ENCODE measurements around the gene OPTN.

OPTN gene

GRCh38 chr10:13161857-13162271 lies 61.9 kb downstream of the OPTN start:
- peaks cover 0 to 4% of the 10 kb centered on the region in 2 donors for H3K4me1 ChIP-seq (ENCODE audit: control insufficient read depth in 1 of 2, insufficient read depth in 2 of 2, low read length in 2 of 2)
- peak overlapping the region; percentile 58 to 65 for H3K4me3 ChIP-seq (ENCODE audit: low read depth in 1 of 2, low read length in 2 of 2)
- H3K36me3 ChIP-seq (ENCODE audit: control insufficient read depth in 1 of 2, insufficient read depth in 2 of 2, low read length in 2 of 2): no peaks in the 10 kb centered on the region
- H3K27me3 ChIP-seq (ENCODE audit: low read depth, low read length): no peaks in the 10 kb centered on the region
- H3K9me3 ChIP-seq (ENCODE audit: control insufficient read depth in 1 of 2, low read length in 2 of 2): no peaks in the 10 kb centered on the region
- H3K27ac ChIP-seq (ENCODE audit: low read length): no peak overlapping the region

DNA sequence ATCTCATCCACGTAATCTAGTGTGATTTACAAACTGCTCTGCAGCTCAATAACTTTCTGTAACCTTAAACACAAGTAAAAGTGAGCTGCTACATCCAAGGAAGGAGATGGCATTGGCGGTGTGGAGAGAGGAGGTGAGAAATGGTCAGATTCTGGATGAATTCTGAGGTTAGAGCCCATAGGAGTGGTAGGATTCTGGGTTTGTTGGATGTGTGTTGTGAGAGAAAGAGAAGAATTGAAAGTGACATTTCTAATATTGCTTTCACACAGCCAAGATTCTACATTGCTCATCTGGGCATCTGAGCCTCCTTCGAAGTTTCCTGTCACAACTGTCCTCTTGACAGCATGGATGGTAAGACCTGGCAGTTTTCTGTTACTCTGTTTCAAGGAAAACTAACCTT lies 63.9 kb downstream of the OPTN start:
- Histone ChIP-seq H3K27ac (ENCODE audit: low read length) (no peak overlapping the region), H3K4me1 (ENCODE audit: control insufficient read depth in 1 of 2, insufficient read depth in 2 of 2, low read length in 2 of 2) (peaks cover 0 to 4% of the 10 kb centered on the region in 2 donors), H3K27me3 (ENCODE audit: low read depth, low read length) (no peaks in the 10 kb centered on the region), H3K9me3 (ENCODE audit: control insufficient read depth in 1 of 2, low read length in 2 of 2) (no peaks in the 10 kb centered on the region), H3K4me3 (ENCODE audit: low read depth in 1 of 2, low read length in 2 of 2) (no peak overlapping the region), H3K36me3 (ENCODE audit: control insufficient read depth in 1 of 2, insufficient read depth in 2 of 2, low read length in 2 of 2) (no peaks in the 10 kb centered on the region)

DNA sequence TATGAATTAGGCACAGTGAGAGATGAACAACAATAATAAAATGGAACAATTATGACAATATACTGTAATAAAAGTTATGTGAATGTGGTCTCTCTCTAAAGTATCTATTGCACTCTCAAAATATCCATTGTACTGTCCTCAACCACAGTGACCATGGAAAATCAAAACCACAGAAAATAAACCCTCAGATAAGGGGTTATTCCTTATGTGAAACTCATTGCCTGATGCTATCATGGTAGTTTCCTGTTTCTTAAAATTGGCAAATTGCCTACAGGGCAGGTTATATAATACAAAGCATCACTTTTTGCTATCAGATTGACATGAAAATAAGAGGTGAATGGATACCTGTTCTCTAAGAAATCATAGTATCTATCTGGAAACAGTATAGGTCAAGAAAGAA lies 65.2 kb downstream of the OPTN start:
- Histone ChIP-seq H3K27ac (ENCODE audit: low read length) (no peak overlapping the region), H3K4me1 (ENCODE audit: control insufficient read depth in 1 of 2, insufficient read depth in 2 of 2, low read length in 2 of 2) (peaks cover 0 to 4% of the 10 kb centered on the region in 2 donors), H3K36me3 (ENCODE audit: control insufficient read depth in 1 of 2, insufficient read depth in 2 of 2, low read length in 2 of 2) (no peaks in the 10 kb centered on the region), H3K27me3 (ENCODE audit: low read depth, low read length) (no peaks in the 10 kb centered on the region), H3K9me3 (ENCODE audit: control insufficient read depth in 1 of 2, low read length in 2 of 2) (no peaks in the 10 kb centered on the region), H3K4me3 (ENCODE audit: low read depth in 1 of 2, low read length in 2 of 2) (no peak overlapping the region)

GRCh38 chr10:13167568-13167967 lies 67.6 kb downstream of the OPTN start:
- no peaks in the 10 kb centered on the region for H3K27me3 ChIP-seq (ENCODE audit: low read depth, low read length)

DNA sequence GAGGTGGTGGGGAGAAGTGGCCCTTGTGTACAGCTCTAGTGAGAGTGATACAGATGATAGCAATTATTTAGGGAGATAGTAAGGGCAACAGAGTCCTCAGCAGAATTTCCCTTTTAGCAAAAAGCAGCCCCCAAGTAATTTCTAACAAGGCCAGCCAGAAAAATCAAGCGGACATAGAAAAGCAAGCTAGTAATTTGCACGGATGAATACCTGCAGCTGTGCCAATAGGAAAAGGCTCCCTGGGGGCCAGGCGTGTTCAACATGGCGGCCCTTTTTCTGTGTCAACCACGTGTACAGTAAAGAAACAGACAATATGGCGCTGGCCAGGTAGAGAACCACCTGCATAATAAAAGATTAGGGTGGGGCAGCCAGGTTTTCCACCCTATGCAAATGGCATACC lies 68.8 kb downstream of the OPTN start:
- Histone ChIP-seq H3K27ac (ENCODE audit: low read length) (no peak overlapping the region), H3K4me1 (ENCODE audit: control insufficient read depth in 1 of 2, insufficient read depth in 2 of 2, low read length in 2 of 2) (no peaks in the 10 kb centered on the region), H3K27me3 (ENCODE audit: low read depth, low read length) (no peaks in the 10 kb centered on the region), H3K36me3 (ENCODE audit: control insufficient read depth in 1 of 2, insufficient read depth in 2 of 2, low read length in 2 of 2) (no peaks in the 10 kb centered on the region), H3K4me3 (ENCODE audit: low read depth in 1 of 2, low read length in 2 of 2) (no peak overlapping the region), H3K9me3 (ENCODE audit: control insufficient read depth in 1 of 2, low read length in 2 of 2) (no peaks in the 10 kb centered on the region)

More at GRCh38 chr10:13167568-13167967, 67.6 kb downstream of the OPTN start:
- Histone ChIP-seq H3K27ac (ENCODE audit: low read length) (no peak overlapping the region), H3K36me3 (ENCODE audit: control insufficient read depth in 1 of 2, insufficient read depth in 2 of 2, low read length in 2 of 2) (no peaks in the 10 kb centered on the region), H3K9me3 (ENCODE audit: control insufficient read depth in 1 of 2, low read length in 2 of 2) (no peaks in the 10 kb centered on the region), H3K4me1 (ENCODE audit: control insufficient read depth in 1 of 2, insufficient read depth in 2 of 2, low read length in 2 of 2) (no peaks in the 10 kb centered on the region), H3K4me3 (ENCODE audit: low read depth in 1 of 2, low read length in 2 of 2) (no peak overlapping the region)

DNA sequence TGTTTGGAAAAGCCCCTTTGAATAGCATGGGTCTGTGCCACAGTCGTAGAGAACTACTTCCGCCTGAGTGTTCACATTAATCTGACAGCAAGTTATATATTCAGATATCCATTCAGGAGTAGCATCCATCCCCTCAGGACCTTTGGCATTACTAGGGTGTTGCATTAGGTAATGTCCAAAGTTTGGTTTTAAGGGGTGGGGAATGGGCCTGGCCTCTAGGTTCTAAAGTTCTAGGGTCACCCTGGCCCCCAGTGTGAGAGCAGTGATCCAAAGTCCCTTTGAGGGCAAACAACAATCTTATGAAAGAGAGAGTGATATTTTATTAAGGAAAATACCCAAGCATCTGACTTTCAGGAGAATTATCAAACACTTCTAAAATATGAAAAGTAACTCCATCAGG lies 73.7 kb downstream of the OPTN start:
- no peaks in the 10 kb centered on the region for H3K36me3 ChIP-seq (ENCODE audit: control insufficient read depth in 1 of 2, insufficient read depth in 2 of 2, low read length in 2 of 2)
- H3K9me3 ChIP-seq (ENCODE audit: control insufficient read depth in 1 of 2, low read length in 2 of 2): no peaks in the 10 kb centered on the region
- no peak overlapping the region for H3K27ac ChIP-seq (ENCODE audit: low read length)
- no peak overlapping the region for H3K4me3 ChIP-seq (ENCODE audit: low read depth in 1 of 2, low read length in 2 of 2)
- no peaks in the 10 kb centered on the region for H3K27me3 ChIP-seq (ENCODE audit: low read depth, low read length)
- no peaks in the 10 kb centered on the region for H3K4me1 ChIP-seq (ENCODE audit: control insufficient read depth in 1 of 2, insufficient read depth in 2 of 2, low read length in 2 of 2)

DNA sequence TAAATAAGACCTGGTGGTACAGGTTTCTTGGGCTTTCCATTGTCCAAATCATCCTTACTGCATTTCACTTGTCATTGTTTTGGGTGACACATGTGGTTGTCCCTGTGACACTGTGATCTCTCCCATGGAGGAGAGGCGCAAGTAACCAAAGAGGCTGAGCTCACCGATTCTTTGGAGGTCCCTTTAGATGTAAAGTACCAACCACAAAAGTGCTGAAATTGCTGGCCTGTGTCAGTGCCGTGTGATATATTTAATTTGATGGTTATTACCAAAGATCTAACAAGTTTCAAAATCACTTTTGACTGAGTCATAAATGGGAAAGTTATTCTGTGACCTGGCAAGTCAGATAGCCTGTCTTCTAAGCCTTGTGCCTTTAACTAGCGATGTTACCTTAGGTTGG lies 80.8 kb downstream of the OPTN start:
- Histone ChIP-seq H3K36me3 (ENCODE audit: control insufficient read depth in 1 of 2, insufficient read depth in 2 of 2, low read length in 2 of 2) (no peaks in the 10 kb centered on the region), H3K27ac (ENCODE audit: low read length) (no peak overlapping the region), H3K9me3 (ENCODE audit: control insufficient read depth in 1 of 2, low read length in 2 of 2) (no peaks in the 10 kb centered on the region), H3K4me3 (ENCODE audit: low read depth in 1 of 2, low read length in 2 of 2) (no peak overlapping the region), H3K27me3 (ENCODE audit: low read depth, low read length) (no peaks in the 10 kb centered on the region), H3K4me1 (ENCODE audit: control insufficient read depth in 1 of 2, insufficient read depth in 2 of 2, low read length in 2 of 2) (no peaks in the 10 kb centered on the region)

- H3K36me3 ChIP-seq (ENCODE audit: control insufficient read depth in 1 of 2, insufficient read depth in 2 of 2, low read length in 2 of 2): no peaks in the 10 kb centered on the region
- no peaks in the 10 kb centered on the region for H3K9me3 ChIP-seq (ENCODE audit: control insufficient read depth in 1 of 2, low read length in 2 of 2)
- no peaks in the 10 kb centered on the region for H3K4me1 ChIP-seq (ENCODE audit: control insufficient read depth in 1 of 2, insufficient read depth in 2 of 2, low read length in 2 of 2)
- H3K4me3 ChIP-seq (ENCODE audit: low read depth in 1 of 2, low read length in 2 of 2): no peak overlapping the region
- H3K27ac ChIP-seq (ENCODE audit: low read length): no peak overlapping the region
- H3K27me3 ChIP-seq (ENCODE audit: low read depth, low read length): no peaks in the 10 kb centered on the region
Observed at GRCh38 chr10:13182424-13182823, 82.5 kb downstream of the OPTN start.

GRCh38 chr10:13183625-13184024 lies 83.7 kb downstream of the OPTN start:
- H3K27ac ChIP-seq (ENCODE audit: low read length): no peak overlapping the region
- H3K27me3 ChIP-seq (ENCODE audit: low read depth, low read length): no peaks in the 10 kb centered on the region
- H3K36me3 ChIP-seq (ENCODE audit: control insufficient read depth in 1 of 2, insufficient read depth in 2 of 2, low read length in 2 of 2): no peaks in the 10 kb centered on the region
- H3K9me3 ChIP-seq (ENCODE audit: control insufficient read depth in 1 of 2, low read length in 2 of 2): no peaks in the 10 kb centered on the region
- H3K4me3 ChIP-seq (ENCODE audit: low read depth in 1 of 2, low read length in 2 of 2): no peak overlapping the region
- H3K4me1 ChIP-seq (ENCODE audit: control insufficient read depth in 1 of 2, insufficient read depth in 2 of 2, low read length in 2 of 2): no peaks in the 10 kb centered on the region

DNA sequence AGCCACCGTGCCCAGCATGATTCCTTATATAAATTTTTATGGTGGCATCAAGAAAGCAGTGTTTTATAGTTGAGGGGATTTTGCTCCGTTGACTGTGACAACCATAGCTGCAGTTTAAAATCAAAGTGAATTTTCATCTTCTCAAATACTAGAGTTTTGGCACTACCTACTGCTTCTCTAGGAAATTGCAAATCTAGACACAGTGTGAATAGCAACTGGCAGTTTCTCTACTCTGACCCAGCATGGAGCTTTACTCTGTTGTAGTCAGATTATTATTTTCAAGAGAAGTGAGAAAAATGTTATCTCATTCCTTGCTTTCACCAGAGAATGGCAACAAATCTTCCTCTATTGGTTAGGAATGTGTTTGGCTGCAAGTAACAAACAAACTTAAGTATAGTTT lies 84.3 kb downstream of the OPTN start:
- Histone ChIP-seq H3K27ac (ENCODE audit: low read length) (no peak overlapping the region), H3K36me3 (ENCODE audit: control insufficient read depth in 1 of 2, insufficient read depth in 2 of 2, low read length in 2 of 2) (no peaks in the 10 kb centered on the region), H3K9me3 (ENCODE audit: control insufficient read depth in 1 of 2, low read length in 2 of 2) (no peaks in the 10 kb centered on the region), H3K27me3 (ENCODE audit: low read depth, low read length) (no peaks in the 10 kb centered on the region), H3K4me1 (ENCODE audit: control insufficient read depth in 1 of 2, insufficient read depth in 2 of 2, low read length in 2 of 2) (no peaks in the 10 kb centered on the region), H3K4me3 (ENCODE audit: low read depth in 1 of 2, low read length in 2 of 2) (no peak overlapping the region)

GRCh38 chr10:13184730-13185514 lies 85.0 kb downstream of the OPTN start:
- Histone ChIP-seq H3K27ac (ENCODE audit: low read length) (no peak overlapping the region), H3K27me3 (ENCODE audit: low read depth, low read length) (no peaks in the 10 kb centered on the region), H3K36me3 (ENCODE audit: control insufficient read depth in 1 of 2, insufficient read depth in 2 of 2, low read length in 2 of 2) (no peaks in the 10 kb centered on the region), H3K4me1 (ENCODE audit: control insufficient read depth in 1 of 2, insufficient read depth in 2 of 2, low read length in 2 of 2) (no peaks in the 10 kb centered on the region), H3K9me3 (ENCODE audit: control insufficient read depth in 1 of 2, low read length in 2 of 2) (no peaks in the 10 kb centered on the region), H3K4me3 (ENCODE audit: low read depth in 1 of 2, low read length in 2 of 2) (no peak overlapping the region)

DNA sequence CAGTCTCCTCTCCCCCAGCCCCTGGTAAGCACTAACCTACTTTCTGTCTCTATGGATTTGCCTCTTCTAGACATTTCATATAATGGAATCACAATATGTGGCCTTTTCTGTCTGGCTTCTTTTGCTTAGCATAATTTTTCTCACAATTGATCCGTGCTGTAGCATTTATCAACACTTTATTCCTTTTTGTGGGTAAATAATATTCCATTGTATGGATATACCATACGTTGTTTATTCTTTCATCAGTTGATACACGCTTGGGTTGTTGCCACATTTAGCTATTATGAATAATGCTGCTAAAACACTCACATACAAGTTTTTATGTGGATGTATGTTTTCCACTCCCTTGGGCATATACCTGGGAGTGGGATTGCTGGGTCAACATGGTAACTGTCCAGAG lies 87.2 kb downstream of the OPTN start:
- Histone ChIP-seq H3K4me3 (ENCODE audit: low read depth in 1 of 2, low read length in 2 of 2) (no peak overlapping the region), H3K27me3 (ENCODE audit: low read depth, low read length) (no peaks in the 10 kb centered on the region), H3K4me1 (ENCODE audit: control insufficient read depth in 1 of 2, insufficient read depth in 2 of 2, low read length in 2 of 2) (no peaks in the 10 kb centered on the region), H3K27ac (ENCODE audit: low read length) (no peak overlapping the region), H3K9me3 (ENCODE audit: control insufficient read depth in 1 of 2, low read length in 2 of 2) (no peaks in the 10 kb centered on the region), H3K36me3 (ENCODE audit: control insufficient read depth in 1 of 2, insufficient read depth in 2 of 2, low read length in 2 of 2) (no peaks in the 10 kb centered on the region)

Measured in muscle layer of duodenum (tissue), 2 donors.